Mesenchymal stem cell (in vitro differentiated cells and primary cell): ENCODE measurements around the gene PRSS53. TPM values are rescaled to one million over a fixed set of nuclear protein-coding genes. Genes with fewer than 3 reads are reported as not detected.
A peak's percentile ranks its signal among the peaks of the same experiment; 100 is the strongest.
"Not testable (repeated sequence)": the region's sequence is repeated elsewhere in the genome, so short reads cannot be mapped to it uniquely, and the experiment has no call there.

Experiments used
- DNase-seq: peaks from one replicate; pipeline ENCODE4 v3.0.0-alpha.2; 2013
- H2AFZ ChIP-seq: one replicate; pipeline ENCODE4 v1.6.1; 2013; ENCODE audit warnings: low read depth, mild to moderate bottlenecking, control low read depth, inconsistent platforms, low read length, moderate library complexity
- H2AK5ac ChIP-seq: 2 replicates; pipeline ENCODE4 v1.6.1; 2013; ENCODE audit warnings: low read length, moderate library complexity, mild to moderate bottlenecking, inconsistent platforms; ENCODE audit not compliant: severe bottlenecking
- H2BK120ac ChIP-seq: one replicate; pipeline ENCODE4 v1.6.1; 2013; ENCODE audit warnings: low read depth, mild to moderate bottlenecking, inconsistent platforms, low read length, moderate library complexity
- H2BK12ac ChIP-seq, 2 experiments: one replicate each; pipeline ENCODE4 v1.6.1; 2013; ENCODE audit warnings: inconsistent platforms in 2 of 2, low read length in 2 of 2, mild to moderate bottlenecking in 2 of 2, moderate library complexity in 2 of 2, control low read depth in 1 of 2
- H2BK15ac ChIP-seq: one replicate; pipeline ENCODE4 v1.6.1; 2013; ENCODE audit warnings: mild to moderate bottlenecking, low read depth, inconsistent platforms; ENCODE audit not compliant: poor library complexity, severe bottlenecking
- H2BK5ac ChIP-seq: 2 replicates; pipeline ENCODE4 v1.6.1; 2013; ENCODE audit warnings: low read depth, mild to moderate bottlenecking, low read length, control low read depth, inconsistent platforms; ENCODE audit not compliant: poor library complexity, severe bottlenecking
- H3K14ac ChIP-seq, 2 experiments: one replicate each; pipeline ENCODE4 v1.6.1; 2013; ENCODE audit warnings: inconsistent platforms in 2 of 2, low read length in 2 of 2, control low read depth in 1 of 2, mild to moderate bottlenecking in 1 of 2, moderate library complexity in 1 of 2
- H3K18ac ChIP-seq, 2 experiments: one replicate each; pipeline ENCODE4 v1.6.1; 2013; ENCODE audit warnings: inconsistent platforms in 2 of 2, low read length in 2 of 2, control low read depth in 1 of 2, low read depth in 1 of 2, mild to moderate bottlenecking in 1 of 2
- H3K23ac ChIP-seq, 2 experiments: one replicate each; pipeline ENCODE4 v1.6.1; 2013; ENCODE audit warnings: inconsistent platforms in 2 of 2, low read length in 2 of 2, mild to moderate bottlenecking in 2 of 2, moderate library complexity in 2 of 2, control low read depth in 1 of 2
- H3K27ac ChIP-seq: 2 replicates; pipeline ENCODE4 v1.5.1; 2013; ENCODE audit warnings: mild to moderate bottlenecking, moderate library complexity, low read length, control low read depth, inconsistent platforms; ENCODE audit not compliant: poor library complexity, severe bottlenecking
- H3K27me3 ChIP-seq, 2 experiments: 2 replicates each; pipeline versions ENCODE4 v1.6.1 to v1.7.0; 2013; ENCODE audit warnings: low read length in 2 of 2, mild to moderate bottlenecking in 2 of 2, moderate library complexity in 2 of 2, control low read depth in 1 of 2, inconsistent platforms in 1 of 2; ENCODE audit not compliant: control insufficient read depth in 1 of 2, insufficient read depth in 1 of 2
- H3K36me3 ChIP-seq, 2 experiments: 2 replicates each; pipeline versions ENCODE4 v1.6.1 to v1.7.0; 2013; ENCODE audit warnings: low read length in 2 of 2, control low read depth in 1 of 2, inconsistent platforms in 1 of 2, low read depth in 1 of 2, mild to moderate bottlenecking in 1 of 2; ENCODE audit not compliant: insufficient read depth in 2 of 2, control insufficient read depth in 1 of 2
- H3K4ac ChIP-seq, 2 experiments: one replicate each; pipeline ENCODE4 v1.6.1; 2013; ENCODE audit warnings: inconsistent platforms in 2 of 2, low read length in 2 of 2, mild to moderate bottlenecking in 2 of 2, moderate library complexity in 2 of 2, control low read depth in 1 of 2, low read depth in 1 of 2
- H3K4me1 ChIP-seq: 2 replicates; pipeline ENCODE4 v1.6.1; 2013; ENCODE audit warnings: low read depth, low read length, control low read depth; ENCODE audit not compliant: control insufficient read depth, insufficient read depth
- H3K4me2 ChIP-seq: 2 replicates; pipeline ENCODE4 v1.6.1; 2013; ENCODE audit warnings: low read length, mild to moderate bottlenecking, inconsistent platforms; ENCODE audit not compliant: poor library complexity, severe bottlenecking
- H3K4me3 ChIP-seq, 2 experiments: 2 replicates each; pipeline versions ENCODE4 v1.5.1 to v1.7.0; 2013; ENCODE audit warnings: low read length in 2 of 2, mild to moderate bottlenecking in 2 of 2, control low read depth in 1 of 2, low read depth in 1 of 2; ENCODE audit not compliant: insufficient read depth in 1 of 2
- H3K79me1 ChIP-seq: replicated peaks from 2 replicates; pipeline ENCODE4 v1.6.1; 2013; ENCODE audit warnings: mild to moderate bottlenecking, control low read depth, low read length, inconsistent platforms; ENCODE audit not compliant: poor library complexity, severe bottlenecking
- H3K9ac ChIP-seq: 2 replicates; pipeline ENCODE4 v1.7.0; 2013; ENCODE audit warnings: mild to moderate bottlenecking, low read length, moderate library complexity
- H3K9me3 ChIP-seq: 2 replicates; pipeline ENCODE4 v1.7.0; 2013; ENCODE audit warnings: mild to moderate bottlenecking, low read length; ENCODE audit not compliant: control insufficient read depth
- H4K8ac ChIP-seq: one replicate; pipeline ENCODE4 v1.6.1; 2013; ENCODE audit warnings: inconsistent platforms, mild to moderate bottlenecking, low read length, moderate library complexity
- H4K91ac ChIP-seq: one replicate; pipeline ENCODE4 v1.6.1; 2013; ENCODE audit warnings: mild to moderate bottlenecking, low read length, inconsistent platforms
- WGBS: methylation state at CpG from one replicate; pipeline ENCODE4 v1.1.7; 2013; ENCODE audit warnings: mixed read lengths; 5-methylcytosine and 5-hydroxymethylcytosine counted together
- polyA plus RNA-seq, 2 experiments: library from polyadenylated mRNA; stranded (reverse); fragments of 200-250 nt; gene quantifications; one replicate each; pipeline ENCODE4 v1.2.3, GENCODE V29; 2013

Gene PRSS53
- polyA plus RNA-seq (2013, experiment 1 of 2) = 2.1 TPM
- 2.1 TPM for polyA plus RNA-seq (2013, experiment 2 of 2)

- no peak within 1 kb of the TSS for H3K18ac ChIP-seq
- H2AFZ ChIP-seq = no peak within 1 kb of the TSS
- H3K9ac ChIP-seq = peak within 1 kb of the TSS; percentile 43
- H3K79me1 ChIP-seq = peaks cover 46% of the 10 kb centered on the region
- H3K23ac ChIP-seq = no peak within 1 kb of the TSS
- peak within 1 kb of the TSS in 1 of 2 experiments; percentile 15 for H2BK12ac ChIP-seq
- H3K4me2 ChIP-seq = no peak within 1 kb of the TSS
- no peak within 1 kb of the TSS for H2AK5ac ChIP-seq
- no peaks in the 10 kb centered on the region for H3K9me3 ChIP-seq
- peak within 1 kb of the TSS; percentile 21 for H4K91ac ChIP-seq
- peaks cover 36% of the 10 kb centered on the region for H3K4me1 ChIP-seq
- H4K8ac ChIP-seq = no peak within 1 kb of the TSS
- H3K27me3 ChIP-seq = no peaks in the 10 kb centered on the region
- WGBS = 92% methylated on average over 15 of the region's 15 CpGs
- H3K4ac ChIP-seq = no peak within 1 kb of the TSS
- no peak within 1 kb of the TSS for H3K27ac ChIP-seq
- no peak within 1 kb of the TSS for H2BK120ac ChIP-seq
- H3K4me3 ChIP-seq = no peak within 1 kb of the TSS
- no peak within 1 kb of the TSS for H2BK5ac ChIP-seq
- H2BK15ac ChIP-seq = no peak within 1 kb of the TSS
- no peak within 1 kb of the TSS for H3K14ac ChIP-seq
- DNase-seq = no peak
- H3K36me3 ChIP-seq = peaks cover 73 to 81% of the 10 kb centered on the region in 2 experiments
Measured at GRCh38 chr16:31088459-31089183, at the start of gene PRSS53. TSS of gene PRSS53 (minus strand) at chr16:31088943. CDS start at chr16:31088809, 134 bp downstream.

GRCh38 chr16:31136822-31137499 lies 48.2 kb upstream of the PRSS53 start:
- H2BK12ac ChIP-seq, H3K79me1 ChIP-seq, H2AFZ ChIP-seq, H3K9ac ChIP-seq, H4K8ac ChIP-seq, H2BK15ac ChIP-seq, H3K18ac ChIP-seq, H3K27ac ChIP-seq, H3K14ac ChIP-seq, H3K4me2 ChIP-seq, DNase-seq, H3K9me3 ChIP-seq, H4K91ac ChIP-seq, H3K23ac ChIP-seq, H2BK120ac ChIP-seq, H2BK5ac ChIP-seq, H3K4me3 ChIP-seq, H3K4ac ChIP-seq, H2AK5ac ChIP-seq: not testable (repeated sequence)
- H3K36me3 ChIP-seq = peaks cover 0 to 15% of the 10 kb centered on the region in 2 experiments
- WGBS = 95% methylated on average over 20 of the region's 20 CpGs
- H3K27me3 ChIP-seq = peaks cover 8 to 13% of the 10 kb centered on the region in 2 experiments
- peaks cover 27% of the 10 kb centered on the region for H3K4me1 ChIP-seq

- no peak overlapping the region for H3K4ac ChIP-seq
Measured at GRCh38 chr16:31136287-31136662, 47.5 kb upstream of the PRSS53 start.

More at GRCh38 chr16:31136287-31136662, 47.5 kb upstream of the PRSS53 start:
- Histone ChIP-seq H2BK15ac (no peak overlapping the region), H3K79me1 (no peaks in the 10 kb centered on the region), H2AK5ac (no peak overlapping the region), H3K27me3 (peaks cover 8 to 13% of the 10 kb centered on the region in 2 experiments), H3K4me3 (no peak overlapping the region), H2AFZ (no peak overlapping the region), H3K36me3 (peaks cover 2 to 22% of the 10 kb centered on the region in 2 experiments), H3K4me1 (peaks cover 22% of the 10 kb centered on the region), H2BK120ac (no peak overlapping the region), H3K18ac (no peak overlapping the region), H2BK12ac (no peak overlapping the region), H3K23ac (no peak overlapping the region), H4K8ac (no peak overlapping the region), H3K27ac (no peak overlapping the region), H4K91ac (no peak overlapping the region), H3K9ac (no peak overlapping the region), H3K14ac (no peak overlapping the region), H3K9me3 (no peaks in the 10 kb centered on the region), H2BK5ac (no peak overlapping the region), H3K4me2 (no peak overlapping the region)
- 91% methylated on average over 6 of the region's 6 CpGs for WGBS
- DNase-seq = no peak
